ENCODE measurements around the gene GARIN5B. TPM values are rescaled to one million over a fixed set of nuclear protein-coding genes. Genes with fewer than 3 reads are reported as not detected.

Gene GARIN5B
- total and polyA plus RNA-seq, 4 donors, result 0.09 TPM; not detected in 3

GRCh38 chr19:55352040-55352439 is 11.0 kb downstream of the GARIN5B start:
- no peak for TF ChIP-seq CTCF (IDR thresholded peaks at IDR 0.05; ENCODE audit: control extremely low read depth, extremely low read depth)
- Histone ChIP-seq H3K27me3 (ENCODE audit: control insufficient read depth in 3 of 3, insufficient read depth in 3 of 3, low read length in 2 of 3) (peaks cover 0 to 45% (median 26%) of the 10 kb centered on the region in 3 donors), H3K4me1 (ENCODE audit: control insufficient read depth in 5 of 5, insufficient read depth in 5 of 5, low read length in 5 of 5) (peaks cover 0 to 18% (median 3%) of the 10 kb centered on the region in 5 donors), H3K36me3 (ENCODE audit: control insufficient read depth in 4 of 4, insufficient read depth in 4 of 4, low read length in 4 of 4) (peaks cover 0 to 3% (median 0%) of the 10 kb centered on the region in 4 donors), H3K27ac (ENCODE audit: low read depth in 1 of 2, low read length in 1 of 2) (no peak overlapping the region), H3K9me3 (ENCODE audit: control insufficient read depth in 4 of 4, insufficient read depth in 3 of 4, low read length in 3 of 4) (peaks cover 0 to 3% (median 0%) of the 10 kb centered on the region in 4 donors), H3K4me3 (no peak overlapping the region), H3K9ac (ENCODE audit: insufficient read depth in 1 of 2, low read length in 2 of 2) (no peak overlapping the region)
- no peak for DNase-seq
- 42 to 54% methylated on average over 6 of the region's 6 CpGs for WGBS, 2 donors
- no peak for ATAC-seq (ENCODE audit: insufficient read depth, low FRiP score)

DNA sequence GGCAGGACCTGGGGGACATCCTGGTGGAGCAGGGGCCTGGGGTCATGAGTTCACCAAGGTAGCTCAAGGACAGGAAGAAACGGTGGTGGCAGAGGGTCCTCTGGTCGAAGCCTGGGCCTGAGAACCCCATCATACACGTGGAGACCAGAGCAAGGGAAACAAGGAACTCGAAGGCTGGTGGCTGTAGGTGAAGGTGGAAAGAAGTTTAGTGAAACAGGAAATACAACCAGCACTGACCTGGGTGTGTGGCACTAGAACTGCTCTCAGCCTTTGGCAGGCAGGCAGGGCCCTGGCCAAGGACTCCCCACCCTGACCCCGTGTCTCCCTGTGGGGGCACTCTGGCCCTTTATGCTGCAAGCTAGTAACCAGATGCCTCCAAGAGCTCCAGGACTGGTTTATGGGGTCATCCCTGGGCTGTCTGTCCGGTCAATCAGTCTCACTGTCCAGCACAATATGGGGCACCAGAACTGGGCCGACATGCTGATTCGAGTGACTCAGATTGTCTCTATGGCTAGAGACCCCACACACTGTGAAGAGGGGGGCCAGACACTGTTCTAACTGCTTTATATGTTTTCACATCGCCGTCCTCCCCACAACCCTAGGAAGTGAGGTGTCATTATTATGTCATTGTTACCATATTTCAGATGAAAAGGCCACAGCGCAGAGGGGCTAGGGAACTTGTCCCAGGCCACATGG is 12.3 kb downstream of the GARIN5B start:
- DNase-seq (no peak), ATAC-seq (ENCODE audit: insufficient read depth, low FRiP score) (no peak)
- WGBS, 2 donors, result 58 to 60% methylated on average over 11 of the region's 11 CpGs
- no peak overlapping the region for H3K27ac ChIP-seq (ENCODE audit: low read depth in 1 of 2, low read length in 1 of 2)
- no peak overlapping the region for H3K4me3 ChIP-seq
- peaks cover 0 to 18% (median 3%) of the 10 kb centered on the region in 5 donors for H3K4me1 ChIP-seq (ENCODE audit: control insufficient read depth in 5 of 5, insufficient read depth in 5 of 5, low read length in 5 of 5)
- H3K9ac ChIP-seq (ENCODE audit: insufficient read depth in 1 of 2, low read length in 2 of 2), result no peak overlapping the region
- H3K36me3 ChIP-seq (ENCODE audit: control insufficient read depth in 4 of 4, insufficient read depth in 4 of 4, low read length in 4 of 4), result peaks cover 0 to 10% (median 0%) of the 10 kb centered on the region in 4 donors
- TF ChIP-seq CTCF (IDR thresholded peaks at IDR 0.05; ENCODE audit: control extremely low read depth, extremely low read depth), result no peak
- peaks cover 0 to 32% (median 26%) of the 10 kb centered on the region in 3 donors for H3K27me3 ChIP-seq (ENCODE audit: control insufficient read depth in 3 of 3, insufficient read depth in 3 of 3, low read length in 2 of 3)
- peaks cover 0 to 3% (median 0%) of the 10 kb centered on the region in 4 donors for H3K9me3 ChIP-seq (ENCODE audit: control insufficient read depth in 4 of 4, insufficient read depth in 3 of 4, low read length in 3 of 4)

- H3K4me3 ChIP-seq, result no peak overlapping the region
- no peak for TF ChIP-seq CTCF (IDR thresholded peaks at IDR 0.05; ENCODE audit: control extremely low read depth, extremely low read depth)
- WGBS, 2 donors, result 67 to 79% methylated on average over 22 of the region's 22 CpGs
- no peak overlapping the region for H3K9ac ChIP-seq (ENCODE audit: insufficient read depth in 1 of 2, low read length in 2 of 2)
- ATAC-seq (ENCODE audit: insufficient read depth, low FRiP score) (no peak), DNase-seq (peak; percentile 49 to 76 (median 56))
- peaks cover 0 to 21% (median 19%) of the 10 kb centered on the region in 3 donors for H3K27me3 ChIP-seq (ENCODE audit: control insufficient read depth in 3 of 3, insufficient read depth in 3 of 3, low read length in 2 of 3)
- peaks cover 0 to 14% (median 0%) of the 10 kb centered on the region in 4 donors for H3K36me3 ChIP-seq (ENCODE audit: control insufficient read depth in 4 of 4, insufficient read depth in 4 of 4, low read length in 4 of 4)
- H3K27ac ChIP-seq (ENCODE audit: low read depth in 1 of 2, low read length in 1 of 2), result no peak overlapping the region
- H3K9me3 ChIP-seq (ENCODE audit: control insufficient read depth in 4 of 4, insufficient read depth in 3 of 4, low read length in 3 of 4), result peaks cover 0 to 3% (median 0%) of the 10 kb centered on the region in 4 donors
- peaks cover 0 to 15% (median 3%) of the 10 kb centered on the region in 5 donors for H3K4me1 ChIP-seq (ENCODE audit: control insufficient read depth in 5 of 5, insufficient read depth in 5 of 5, low read length in 5 of 5)
These were observed 14.6 kb downstream of the GARIN5B start for GRCh38 chr19:55348317-55349034.

Measured in lung (tissue), 12 donors.